ENCODE data around the gene CXCR3.

- TF ChIP-seq, protein P1, sequence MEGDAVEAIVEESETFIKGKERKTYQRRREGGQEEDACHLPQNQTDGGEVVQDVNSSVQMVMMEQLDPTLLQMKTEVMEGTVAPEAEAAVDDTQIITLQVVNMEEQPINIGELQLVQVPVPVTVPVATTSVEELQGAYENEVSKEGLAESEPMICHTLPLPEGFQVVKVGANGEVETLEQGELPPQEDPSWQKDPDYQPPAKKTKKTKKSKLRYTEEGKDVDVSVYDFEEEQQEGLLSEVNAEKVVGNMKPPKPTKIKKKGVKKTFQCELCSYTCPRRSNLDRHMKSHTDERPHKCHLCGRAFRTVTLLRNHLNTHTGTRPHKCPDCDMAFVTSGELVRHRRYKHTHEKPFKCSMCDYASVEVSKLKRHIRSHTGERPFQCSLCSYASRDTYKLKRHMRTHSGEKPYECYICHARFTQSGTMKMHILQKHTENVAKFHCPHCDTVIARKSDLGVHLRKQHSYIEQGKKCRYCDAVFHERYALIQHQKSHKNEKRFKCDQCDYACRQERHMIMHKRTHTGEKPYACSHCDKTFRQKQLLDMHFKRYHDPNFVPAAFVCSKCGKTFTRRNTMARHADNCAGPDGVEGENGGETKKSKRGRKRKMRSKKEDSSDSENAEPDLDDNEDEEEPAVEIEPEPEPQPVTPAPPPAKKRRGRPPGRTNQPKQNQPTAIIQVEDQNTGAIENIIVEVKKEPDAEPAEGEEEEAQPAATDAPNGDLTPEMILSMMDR (IDR thresholded peaks at IDR 0.05; ENCODE audit: low read depth, low read length, poor library complexity, severe bottlenecking), result no peak
- TF ChIP-seq EZH2phosphoT487 (IDR thresholded peaks at IDR 0.05; ENCODE audit: borderline replicate concordance, low read length), result no peak
Measured at GRCh38 chrX:71599965-71600364, 18.3 kb downstream of the CXCR3 start.
